Stomach smooth muscle (tissue), 2 donors: Measurements from ENCODE around the gene DNASE1L1.

ENCODE experiments used
- H3K27ac ChIP-seq: one replicate; pipeline ENCODE4 v1.7.0; 2013; ENCODE audit warnings: mild to moderate bottlenecking, low read length, inconsistent platforms
- H3K27me3 ChIP-seq, 2 donors: one replicate each; pipeline ENCODE4 v1.7.0; 2013; ENCODE audit warnings: low read length in 2 of 2; ENCODE audit not compliant: insufficient read depth in 2 of 2, control insufficient read depth in 1 of 2
- H3K36me3 ChIP-seq, 2 donors: one replicate each; pipeline ENCODE4 v1.7.0; 2013; ENCODE audit warnings: low read length in 2 of 2; ENCODE audit not compliant: control insufficient read depth in 2 of 2, insufficient read depth in 2 of 2
- H3K4me1 ChIP-seq: one replicate; pipeline ENCODE4 v1.7.0; 2013; ENCODE audit warnings: low read length; ENCODE audit not compliant: control insufficient read depth, insufficient read depth
- H3K4me3 ChIP-seq, 2 donors: one replicate each; pipeline ENCODE4 v1.7.0; 2013; ENCODE audit warnings: low read length in 2 of 2
- H3K9ac ChIP-seq, 2 donors: one replicate each; pipeline ENCODE4 v1.7.0; 2013; ENCODE audit warnings: low read length in 2 of 2, mild to moderate bottlenecking in 1 of 2
- H3K9me3 ChIP-seq, 2 donors: one replicate each; pipeline ENCODE4 v1.7.0; 2013; ENCODE audit warnings: low read length in 2 of 2; ENCODE audit not compliant: control insufficient read depth in 2 of 2
- donor health status: healthy.
- donor health status: Pancreatic carcinoma.

Gene DNASE1L1

DNA sequence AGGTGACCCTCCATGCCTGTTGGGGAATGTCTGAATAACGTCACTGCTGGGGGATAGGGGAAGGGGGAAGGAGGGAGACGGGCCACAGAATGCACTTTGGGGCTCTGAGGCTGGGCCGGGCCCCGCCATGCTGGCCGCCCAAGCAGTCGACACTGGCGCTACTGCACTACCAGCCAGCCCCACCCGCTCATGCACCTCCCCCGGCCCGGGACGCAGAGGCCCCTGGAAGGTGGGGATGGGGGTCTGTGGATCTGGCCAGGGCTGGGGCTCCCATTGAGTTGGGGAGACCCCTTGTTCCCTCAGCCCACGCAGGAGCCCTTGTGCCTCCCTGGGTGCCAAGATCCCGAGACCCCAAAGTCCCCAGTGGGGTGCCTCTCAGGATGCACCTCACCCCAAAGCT, 52.5 kb downstream of the DNASE1L1 start:
- peaks cover 45% of the 10 kb centered on the region for H3K4me1 ChIP-seq
- H3K27me3 ChIP-seq: peaks cover 0 to 3% of the 10 kb centered on the region in 2 donors
- H3K27ac ChIP-seq: peak overlapping the region; percentile 73
- no peak overlapping the region for H3K9ac ChIP-seq
- peaks cover 51 to 74% of the 10 kb centered on the region in 2 donors for H3K36me3 ChIP-seq
- H3K4me3 ChIP-seq: no peak overlapping the region
- H3K9me3 ChIP-seq: no peaks in the 10 kb centered on the region

DNA sequence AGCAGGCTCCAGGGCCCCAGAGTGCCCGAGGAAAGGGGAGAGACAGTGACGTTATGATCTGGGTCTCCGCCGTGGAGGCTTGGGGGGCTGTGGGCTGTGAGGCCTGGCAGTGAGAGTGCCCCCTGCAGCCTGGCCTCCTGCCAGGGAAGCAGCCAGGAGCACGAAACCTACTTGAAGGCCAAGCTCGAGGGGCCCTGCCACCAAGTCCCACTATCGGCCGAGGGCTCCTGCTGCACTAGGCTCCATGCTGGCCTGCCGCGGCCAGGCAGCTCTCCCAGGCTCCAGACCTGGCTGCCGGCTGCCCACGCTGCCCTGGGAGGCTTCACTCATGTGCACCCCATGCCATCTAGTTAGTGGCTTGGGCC, 53.3 kb downstream of the DNASE1L1 start:
- peaks cover 52 to 77% of the 10 kb centered on the region in 2 donors for H3K36me3 ChIP-seq
- H3K9me3 ChIP-seq: no peaks in the 10 kb centered on the region
- no peak overlapping the region for H3K4me3 ChIP-seq
- peaks cover 0 to 3% of the 10 kb centered on the region in 2 donors for H3K27me3 ChIP-seq
- H3K4me1 ChIP-seq: peaks cover 41% of the 10 kb centered on the region
- H3K9ac ChIP-seq: no peak overlapping the region
- H3K27ac ChIP-seq: peak overlapping the region; percentile 73

- no peaks in the 10 kb centered on the region for H3K9me3 ChIP-seq
- H3K27ac ChIP-seq: peak overlapping the region; percentile 73
- peaks cover 55 to 82% of the 10 kb centered on the region in 2 donors for H3K36me3 ChIP-seq
- H3K9ac ChIP-seq: no peak overlapping the region
- no peak overlapping the region for H3K4me3 ChIP-seq
- H3K27me3 ChIP-seq: peaks cover 0 to 3% of the 10 kb centered on the region in 2 donors
- H3K4me1 ChIP-seq: peaks cover 41% of the 10 kb centered on the region
Observed at GRCh38 chrX:154355094-154355775, 53.8 kb downstream of the DNASE1L1 start.

GRCh38 chrX:154354516-154354915, 54.5 kb downstream of the DNASE1L1 start:
- peaks cover 35% of the 10 kb centered on the region for H3K4me1 ChIP-seq
- peaks cover 0 to 3% of the 10 kb centered on the region in 2 donors for H3K27me3 ChIP-seq
- H3K27ac ChIP-seq: peak overlapping the region; percentile 73
- no peak overlapping the region for H3K9ac ChIP-seq
- no peaks in the 10 kb centered on the region for H3K9me3 ChIP-seq
- peaks cover 62 to 78% of the 10 kb centered on the region in 2 donors for H3K36me3 ChIP-seq
- no peak overlapping the region for H3K4me3 ChIP-seq

GRCh38 chrX:154354013-154354412, 55.0 kb downstream of the DNASE1L1 start:
- Histone ChIP-seq H3K4me1 (peaks cover 30% of the 10 kb centered on the region), H3K27ac (peak overlapping the region; percentile 73), H3K36me3 (peaks cover 61 to 79% of the 10 kb centered on the region in 2 donors), H3K27me3 (peaks cover 0 to 3% of the 10 kb centered on the region in 2 donors), H3K9ac (no peak overlapping the region), H3K4me3 (no peak overlapping the region), H3K9me3 (no peaks in the 10 kb centered on the region)

DNA sequence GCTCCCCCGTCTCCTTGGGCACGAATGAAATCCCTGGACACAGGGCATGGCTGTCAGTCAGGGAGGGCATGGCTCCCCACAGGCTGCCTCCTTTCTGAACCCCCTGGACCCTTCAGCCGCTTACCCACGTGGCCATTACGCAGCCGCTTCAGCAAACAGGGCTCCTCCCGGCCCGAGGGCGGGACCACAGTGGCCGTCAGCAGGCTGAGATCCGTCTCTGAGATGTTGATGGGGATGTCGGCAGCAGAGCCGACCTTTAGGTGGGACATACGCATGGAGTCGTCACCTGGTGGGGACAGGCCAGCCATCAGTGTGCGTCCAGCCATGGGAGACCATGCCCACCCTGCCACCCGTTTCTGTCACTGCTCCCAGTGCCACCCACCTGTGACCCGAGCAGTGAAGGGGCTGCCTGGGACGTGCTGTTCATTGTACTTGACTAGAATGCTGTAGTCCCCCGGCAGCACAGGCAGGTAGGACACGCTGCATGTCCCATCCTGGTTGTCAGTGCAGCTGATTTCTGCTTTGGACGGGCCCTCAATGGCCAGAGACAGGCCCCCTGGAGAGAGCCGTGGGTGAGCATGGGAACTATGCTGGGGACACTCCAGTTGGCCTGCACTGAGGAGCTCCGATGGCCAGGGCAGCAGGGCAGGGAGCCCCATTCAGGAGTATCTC, 55.7 kb downstream of the DNASE1L1 start:
- Histone ChIP-seq H3K9me3 (no peaks in the 10 kb centered on the region), H3K4me3 (no peak overlapping the region), H3K36me3 (peaks cover 57 to 74% of the 10 kb centered on the region in 2 donors), H3K27ac (peak overlapping the region; percentile 73), H3K9ac (no peak overlapping the region), H3K27me3 (peaks cover 0 to 3% of the 10 kb centered on the region in 2 donors), H3K4me1 (peaks cover 25% of the 10 kb centered on the region)

DNA sequence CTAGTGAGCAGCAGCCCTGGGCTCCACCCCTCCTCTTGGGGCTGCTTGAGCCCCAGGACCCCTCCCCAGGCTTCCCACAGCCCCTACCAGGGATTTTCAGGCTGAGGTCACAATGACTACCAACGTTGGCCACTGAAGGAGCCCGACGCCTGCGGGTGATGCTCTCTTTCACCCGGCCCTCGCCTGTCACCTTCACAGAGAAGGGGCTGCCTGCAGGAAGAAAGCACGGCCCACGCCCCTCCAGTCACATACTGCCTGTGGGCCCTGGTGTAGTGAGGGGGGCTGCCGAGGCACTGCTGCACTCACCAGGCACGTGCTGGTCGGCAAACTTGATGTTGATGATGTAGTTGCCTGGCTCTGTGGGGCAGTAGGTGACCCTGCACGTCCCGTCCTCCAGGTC, 56.6 kb downstream of the DNASE1L1 start:
- Histone ChIP-seq H3K36me3 (peaks cover 51 to 68% of the 10 kb centered on the region in 2 donors), H3K4me1 (peaks cover 19% of the 10 kb centered on the region), H3K27ac (peak overlapping the region; percentile 73), H3K4me3 (no peak overlapping the region), H3K9ac (no peak overlapping the region), H3K27me3 (peaks cover 0 to 3% of the 10 kb centered on the region in 2 donors), H3K9me3 (no peaks in the 10 kb centered on the region)

GRCh38 chrX:154352012-154352401, 57.0 kb downstream of the DNASE1L1 start:
- Histone ChIP-seq H3K9me3 (no peaks in the 10 kb centered on the region), H3K27ac (peak overlapping the region; percentile 73), H3K36me3 (peaks cover 47 to 63% of the 10 kb centered on the region in 2 donors), H3K4me1 (peaks cover 14% of the 10 kb centered on the region), H3K27me3 (peaks cover 0 to 3% of the 10 kb centered on the region in 2 donors), H3K9ac (no peak overlapping the region), H3K4me3 (no peak overlapping the region)
